HCT116 (cell line): ENCODE data around the gene MARVELD1. TPM values are rescaled to one million over a fixed set of nuclear protein-coding genes. Genes with fewer than 3 reads are reported as not detected.
A peak's percentile ranks its signal among the peaks of the same experiment; 100 is the strongest.

Source experiments
- ATAC-seq: fragments of 200-7000 bp; cut with Tn5 transposase; 2 replicates; pipeline ENCODE4 v1.9.1; 2020; ENCODE audit warnings: mild to moderate bottlenecking, moderate library complexity
- BruUV-seq: library from RNA; stranded (reverse); fragments of 400-500 nt; replicated peaks from 2 replicates; lab custom pipeline; 2021; lab: Mats Ljungman, UMichigan
- CTCF ChIA-PET: fragments of 300-600 bp; sonication (Branson Sonifier 250); formaldehyde crosslinking; loops from one replicate; lab custom pipeline; 2021; ENCODE audit warnings: antibody characterized with exemption; lab: Charles Lee
- POLR2A ChIA-PET: fragments of 300-600, 350-600 bp; sonication (Branson Sonifier 250); formaldehyde crosslinking; loops from one replicate; lab custom pipeline; 2021; ENCODE audit warnings: antibody characterized with exemption; lab: Charles Lee
- RAD21 ChIA-PET, 2 experiments: fragments of 300-600 bp; sonication (Branson Sonifier 250); formaldehyde crosslinking; loops; one replicate each; lab custom pipeline; 2023; ENCODE audit warnings: low total read pairs in 2 of 2; ENCODE audit not compliant: uncharacterized antibody in 2 of 2, unreplicated experiment in 2 of 2, low non-redundant PET in 1 of 2; lab: Charles Lee
- DNase-seq: peaks from one replicate; pipeline ENCODE4 v3.0.0-alpha.2; 2010; ENCODE audit warnings: low read depth, low spot score
- H2AFZ ChIP-seq: fragments of 200-600 bp; shearing (Covaris generic), sonication (generic); 2 replicates; pipeline ENCODE4 v1.6.1; 2017; ENCODE audit warnings: low read depth, mixed run types, mixed read lengths, antibody characterized with exemption, low read length; ENCODE audit not compliant: poor library complexity, severe bottlenecking
- H3K27ac ChIP-seq: 2 replicates; pipeline ENCODE4 v1.5.1; 2012; ENCODE audit warnings: low read depth, low read length
- H3K27me3 ChIP-seq: fragments of 200-600 bp; sonication (generic); 2 replicates; pipeline ENCODE4 v1.6.1; 2016; ENCODE audit warnings: mixed run types, low read length, mixed read lengths; ENCODE audit not compliant: insufficient read depth
- H3K36me3 ChIP-seq, 2 experiments: fragments of 200-500 bp in 1 of 2; fragments of 200-600 bp in 1 of 2; sonication (Bioruptor generic) in 1 of 2; sonication (generic) in 1 of 2; 2 replicates each; pipeline versions ENCODE4 v1.5.1 to v1.6.1; 2014 to 2016; ENCODE audit warnings: low read length in 2 of 2, inconsistent platforms in 1 of 2, mixed read lengths in 1 of 2, mixed run types in 1 of 2; ENCODE audit not compliant: insufficient read depth in 2 of 2, control insufficient read depth in 1 of 2
- H3K4me1 ChIP-seq, 2 experiments: fragments of 200-600 bp in 1 of 2; sonication (generic) in 1 of 2; 2 replicates each; pipeline versions ENCODE4 v1.5.1 to v1.6.1; 2012 to 2017; ENCODE audit warnings: low read length in 2 of 2, inconsistent platforms in 1 of 2, mild to moderate bottlenecking in 1 of 2, mixed read lengths in 1 of 2, mixed run types in 1 of 2, moderate library complexity in 1 of 2; ENCODE audit not compliant: insufficient read depth in 2 of 2, control insufficient read depth in 1 of 2
- H3K4me2 ChIP-seq: fragments of 200-600 bp; sonication (generic); 2 replicates; pipeline ENCODE4 v1.6.1; 2017; ENCODE audit warnings: mixed run types, low read length, mixed read lengths
- H3K4me3 ChIP-seq, 2 experiments: fragments of 200-600 bp in 1 of 2; sonication (generic) in 1 of 2; replicated peaks in 1 of 2; 2 replicates each; pipeline ENCODE4 v1.5.1; 2011 to 2016; ENCODE audit warnings: low read length in 2 of 2, control low read depth in 1 of 2, low read depth in 1 of 2, mild to moderate bottlenecking in 1 of 2, mixed read lengths in 1 of 2, mixed run types in 1 of 2
- H3K79me2 ChIP-seq: fragments of 200-600 bp; sonication (generic); 2 replicates; pipeline ENCODE4 v1.6.1; 2017; ENCODE audit warnings: mild to moderate bottlenecking, mixed run types, low read length, moderate library complexity, mixed read lengths; ENCODE audit not compliant: insufficient read depth
- H3K9ac ChIP-seq: fragments of 200-600 bp; sonication (generic); 2 replicates; pipeline ENCODE4 v1.6.1; 2016; ENCODE audit warnings: low read length, mixed read lengths
- H3K9me2 ChIP-seq: fragments of 200-600 bp; sonication (generic), shearing (Covaris generic); 2 replicates; pipeline ENCODE4 v1.6.1; 2017; ENCODE audit warnings: mixed run types, mild to moderate bottlenecking, moderate library complexity; ENCODE audit not compliant: insufficient read depth
- H3K9me3 ChIP-seq, 2 experiments: fragments of 200-500 bp in 1 of 2; fragments of 200-600 bp in 1 of 2; sonication (Bioruptor generic) in 1 of 2; sonication (generic) in 1 of 2; 2 replicates each; pipeline ENCODE4 v1.6.1; 2014 to 2017; ENCODE audit warnings: low read length in 2 of 2, mixed read lengths in 2 of 2, inconsistent platforms in 1 of 2, low read depth in 1 of 2, mild to moderate bottlenecking in 1 of 2, mixed run types in 1 of 2, moderate library complexity in 1 of 2; ENCODE audit not compliant: control insufficient read depth in 1 of 2, insufficient read depth in 1 of 2
- H4K20me1 ChIP-seq: fragments of 200-600 bp; sonication (generic), shearing (Covaris generic); 2 replicates; pipeline ENCODE4 v1.6.1; 2017; ENCODE audit warnings: mixed run types, mild to moderate bottlenecking, moderate library complexity; ENCODE audit not compliant: insufficient read depth
- ATF3 ChIP-seq: IDR thresholded peaks from 2 replicates; pipeline ENCODE4 v1.6.1; 2012
- CBX3 ChIP-seq: IDR thresholded peaks from 2 replicates; pipeline ENCODE4 v1.6.1; 2012; ENCODE audit warnings: low read depth
- CTCF ChIP-seq, 3 experiments: fragments of 200-600 bp in 1 of 3; sonication (generic) in 1 of 3; IDR thresholded peaks in 2 of 3; conservative IDR thresholded peaks in 1 of 3; 2 replicates each; pipeline ENCODE4 v1.5.1; 2012 to 2017; ENCODE audit warnings: low read depth in 2 of 3, low read length in 2 of 3, antibody characterized with exemption in 1 of 3, borderline replicate concordance in 1 of 3, control low read depth in 1 of 3, mild to moderate bottlenecking in 1 of 3, mixed read lengths in 1 of 3, mixed run types in 1 of 3, moderate library complexity in 1 of 3; ENCODE audit not compliant: insufficient read depth in 1 of 3
- EZH2phosphoT487 ChIP-seq: fragments of 200-600 bp; IDR thresholded peaks from 2 replicates; pipeline ENCODE4 v1.6.1; 2018; ENCODE audit warnings: antibody characterized with exemption, borderline replicate concordance
- JUND ChIP-seq: IDR thresholded peaks from 2 replicates; pipeline ENCODE4 v1.6.1; 2012
- POLR2A ChIP-seq: IDR thresholded peaks from 2 replicates; pipeline ENCODE4 v1.7.0; 2011; ENCODE audit warnings: borderline replicate concordance; ENCODE audit not compliant: insufficient read depth, insufficient read length; ENCODE audit errors: extremely low read depth
- RAD21 ChIP-seq: IDR thresholded peaks from 2 replicates; pipeline ENCODE4 v1.6.1; 2012; ENCODE audit warnings: low read depth, mild to moderate bottlenecking
- SP1 ChIP-seq: IDR thresholded peaks from 2 replicates; pipeline ENCODE4 v1.6.1; 2012; ENCODE audit warnings: low read depth
- SRF ChIP-seq: IDR thresholded peaks from 2 replicates; pipeline ENCODE4 v1.6.1; 2012; ENCODE audit warnings: low read depth
- intact Hi-C: fragments of 100-400 bp; cut with micrococcal nuclease; formaldehyde crosslinking; loops from 2 replicates; pipeline ENCODE4 v1.10.0; 2022
- total RNA-seq: library from RNA; stranded (reverse); gene quantifications from one replicate; pipeline ENCODE4 v1.2.1, GENCODE V29; 2021; ENCODE audit not compliant: unreplicated experiment
- TF ChIP-seq, protein P1 (sequence below): IDR thresholded peaks from 2 replicates; pipeline ENCODE4 v1.6.1; 2012
- TF ChIP-seq, protein P2 (sequence below): IDR thresholded peaks from 2 replicates; pipeline ENCODE4 v1.6.1; 2012; ENCODE audit warnings: low read depth

MARVELD1 gene
- total RNA-seq, 1 experiment from 2014 or later = 36.1 TPM

DNA sequence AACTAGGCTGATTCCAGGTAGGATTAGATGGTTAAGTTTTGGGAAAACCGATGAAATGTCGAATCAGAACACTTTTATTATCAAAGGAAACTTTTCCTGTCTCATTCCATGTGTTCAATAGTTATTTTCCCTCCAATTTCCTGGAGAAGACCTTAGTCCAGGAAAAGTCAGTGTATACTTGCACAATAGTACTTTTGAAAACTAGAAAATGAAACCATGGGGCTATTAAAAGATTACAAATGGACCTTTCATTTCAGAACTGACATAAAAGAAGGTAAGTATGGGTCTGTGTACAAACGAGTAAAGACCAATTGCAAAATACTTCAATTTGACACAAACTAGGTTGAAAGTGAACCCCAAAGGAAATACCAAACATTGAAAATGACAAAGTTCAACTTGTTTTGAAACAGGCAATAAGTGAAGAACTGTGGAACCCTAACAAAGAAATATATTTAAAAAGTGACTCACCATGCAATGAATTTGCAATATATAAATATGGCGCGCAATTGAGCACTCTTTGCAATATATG lies 28.6 kb upstream of the MARVELD1 start:
- Histone ChIP-seq H3K27ac (peak overlapping the region; percentile 13; the same call in 1 of the 2 replicates), H3K27me3 (no peaks in the 10 kb centered on the region), H3K4me1 (peaks cover 47 to 62% of the 10 kb centered on the region in 2 experiments), H2AFZ (no peak overlapping the region), H4K20me1 (no peaks in the 10 kb centered on the region), H3K9me3 (no peaks in the 10 kb centered on the region), H3K9me2 (no peaks in the 10 kb centered on the region), H3K4me2 (peak overlapping the region; percentile 97), H3K79me2 (peaks cover 54% of the 10 kb centered on the region), H3K36me3 (no peaks in the 10 kb centered on the region), H3K4me3 (peak overlapping the region in 1 of 2 experiments; percentile 90; a peak in 1 of 4 replicates), H3K9ac (0 out of 2 replicates have a peak overlapping the region, but pooled peaks have one; percentile 5)
- ChIA-PET RAD21 (no interaction called here), CTCF (interaction anchor here (2.1 to 3.1 kb wide), 3 partner anchors 9 to 24 kb away, joined by 5 to 27 read pairs (median 25); no protein-coding TSS in a partner anchor), POLR2A (interaction anchor here (1.4 kb wide), 1 partner anchor 52 kb away, joined by 3 read pairs; the partner anchor contains the start of gene ZFYVE27)
- DNase-seq (no peak), ATAC-seq (no peak)
- TF ChIP-seq, protein P1, sequence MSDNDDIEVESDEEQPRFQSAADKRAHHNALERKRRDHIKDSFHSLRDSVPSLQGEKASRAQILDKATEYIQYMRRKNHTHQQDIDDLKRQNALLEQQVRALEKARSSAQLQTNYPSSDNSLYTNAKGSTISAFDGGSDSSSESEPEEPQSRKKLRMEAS = no peak
- no peak for TF ChIP-seq SP1
- no peak for TF ChIP-seq POLR2A
- TF ChIP-seq CTCF (IDR thresholded peaks at IDR 0.05 in 2 of 3, conservative IDR thresholded peaks at IDR 0.05 in 1 of 3; ENCODE audit: borderline replicate concordance in 1 of 3, insufficient read depth in 1 of 3, low read depth in 2 of 3, low read length in 2 of 3) = no peak
- TF ChIP-seq RAD21 = no peak
- TF ChIP-seq CBX3 = no peak
- no peak for TF ChIP-seq JUND
- TF ChIP-seq EZH2phosphoT487 = no peak
- no peak for TF ChIP-seq ATF3
- no peak for TF ChIP-seq SRF
- TF ChIP-seq, protein P2, sequence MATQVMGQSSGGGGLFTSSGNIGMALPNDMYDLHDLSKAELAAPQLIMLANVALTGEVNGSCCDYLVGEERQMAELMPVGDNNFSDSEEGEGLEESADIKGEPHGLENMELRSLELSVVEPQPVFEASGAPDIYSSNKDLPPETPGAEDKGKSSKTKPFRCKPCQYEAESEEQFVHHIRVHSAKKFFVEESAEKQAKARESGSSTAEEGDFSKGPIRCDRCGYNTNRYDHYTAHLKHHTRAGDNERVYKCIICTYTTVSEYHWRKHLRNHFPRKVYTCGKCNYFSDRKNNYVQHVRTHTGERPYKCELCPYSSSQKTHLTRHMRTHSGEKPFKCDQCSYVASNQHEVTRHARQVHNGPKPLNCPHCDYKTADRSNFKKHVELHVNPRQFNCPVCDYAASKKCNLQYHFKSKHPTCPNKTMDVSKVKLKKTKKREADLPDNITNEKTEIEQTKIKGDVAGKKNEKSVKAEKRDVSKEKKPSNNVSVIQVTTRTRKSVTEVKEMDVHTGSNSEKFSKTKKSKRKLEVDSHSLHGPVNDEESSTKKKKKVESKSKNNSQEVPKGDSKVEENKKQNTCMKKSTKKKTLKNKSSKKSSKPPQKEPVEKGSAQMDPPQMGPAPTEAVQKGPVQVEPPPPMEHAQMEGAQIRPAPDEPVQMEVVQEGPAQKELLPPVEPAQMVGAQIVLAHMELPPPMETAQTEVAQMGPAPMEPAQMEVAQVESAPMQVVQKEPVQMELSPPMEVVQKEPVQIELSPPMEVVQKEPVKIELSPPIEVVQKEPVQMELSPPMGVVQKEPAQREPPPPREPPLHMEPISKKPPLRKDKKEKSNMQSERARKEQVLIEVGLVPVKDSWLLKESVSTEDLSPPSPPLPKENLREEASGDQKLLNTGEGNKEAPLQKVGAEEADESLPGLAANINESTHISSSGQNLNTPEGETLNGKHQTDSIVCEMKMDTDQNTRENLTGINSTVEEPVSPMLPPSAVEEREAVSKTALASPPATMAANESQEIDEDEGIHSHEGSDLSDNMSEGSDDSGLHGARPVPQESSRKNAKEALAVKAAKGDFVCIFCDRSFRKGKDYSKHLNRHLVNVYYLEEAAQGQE = no peak
- intact Hi-C loops = no loop called here
- BruUV-seq = no TSS peak
